GM19397 (cell line): Measurements from ENCODE around the gene RFLNA.

Experiments
- ATAC-seq: cut with Tn5 transposase; IDR thresholded peaks from one replicate; pipeline ENCODE4 v1.9.1; 2021; ENCODE audit warnings: mild to moderate bottlenecking, moderate library complexity; ENCODE audit not compliant: unreplicated experiment

Gene RFLNA

DNA sequence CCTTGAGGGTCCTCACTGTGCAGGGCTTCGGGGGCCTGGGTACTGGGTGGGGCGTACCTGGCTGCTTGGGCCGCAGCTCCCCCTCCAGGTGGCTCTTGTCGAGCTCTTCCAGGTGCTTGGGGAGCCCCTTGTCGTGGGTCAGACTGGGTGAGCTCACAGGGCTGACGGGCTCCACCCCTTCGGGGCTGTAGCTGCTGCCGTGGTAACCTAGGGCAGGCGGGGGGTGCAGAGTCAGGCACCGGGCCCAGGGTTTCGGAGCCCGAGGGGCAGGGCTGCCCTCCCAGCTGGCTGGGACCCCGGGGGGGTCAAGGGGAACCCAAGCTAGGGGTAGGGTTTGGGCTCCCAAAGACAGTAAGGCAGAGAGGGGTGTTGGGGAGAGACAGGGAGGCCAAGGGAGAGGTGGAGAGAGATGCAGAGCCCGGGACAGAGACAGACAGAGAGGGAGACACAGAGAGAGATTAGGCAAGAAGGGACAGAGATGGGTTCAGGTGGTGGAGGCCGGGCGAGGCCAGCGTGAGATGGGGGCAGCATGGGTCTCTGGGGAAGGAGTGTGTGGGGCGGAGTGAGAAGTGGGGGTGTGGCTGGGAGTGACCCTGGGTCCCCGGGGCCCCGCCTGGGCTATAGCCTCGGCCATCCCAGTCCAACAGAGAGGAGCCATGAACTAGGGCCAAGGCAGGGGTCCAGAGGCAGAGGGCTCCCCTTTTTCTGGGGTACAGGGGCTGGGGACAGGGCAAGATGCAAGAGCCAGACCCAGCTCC lies 40.7 kb downstream of the RFLNA start:
- no peak for ATAC-seq

DNA sequence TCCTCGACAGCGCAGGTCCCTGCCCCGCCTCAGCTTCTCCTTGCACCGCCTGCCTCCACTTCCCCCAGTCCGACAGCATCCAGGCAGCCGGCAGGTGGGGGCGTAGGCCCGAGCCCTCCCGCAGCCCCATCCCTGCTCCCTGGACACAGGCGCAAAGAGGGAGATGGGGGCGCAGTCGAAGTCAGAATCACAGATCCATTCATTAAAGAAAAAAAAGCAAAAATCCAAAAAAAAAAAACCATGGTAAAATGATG lies 41.2 kb downstream of the RFLNA start:
- no peak for ATAC-seq

DNA sequence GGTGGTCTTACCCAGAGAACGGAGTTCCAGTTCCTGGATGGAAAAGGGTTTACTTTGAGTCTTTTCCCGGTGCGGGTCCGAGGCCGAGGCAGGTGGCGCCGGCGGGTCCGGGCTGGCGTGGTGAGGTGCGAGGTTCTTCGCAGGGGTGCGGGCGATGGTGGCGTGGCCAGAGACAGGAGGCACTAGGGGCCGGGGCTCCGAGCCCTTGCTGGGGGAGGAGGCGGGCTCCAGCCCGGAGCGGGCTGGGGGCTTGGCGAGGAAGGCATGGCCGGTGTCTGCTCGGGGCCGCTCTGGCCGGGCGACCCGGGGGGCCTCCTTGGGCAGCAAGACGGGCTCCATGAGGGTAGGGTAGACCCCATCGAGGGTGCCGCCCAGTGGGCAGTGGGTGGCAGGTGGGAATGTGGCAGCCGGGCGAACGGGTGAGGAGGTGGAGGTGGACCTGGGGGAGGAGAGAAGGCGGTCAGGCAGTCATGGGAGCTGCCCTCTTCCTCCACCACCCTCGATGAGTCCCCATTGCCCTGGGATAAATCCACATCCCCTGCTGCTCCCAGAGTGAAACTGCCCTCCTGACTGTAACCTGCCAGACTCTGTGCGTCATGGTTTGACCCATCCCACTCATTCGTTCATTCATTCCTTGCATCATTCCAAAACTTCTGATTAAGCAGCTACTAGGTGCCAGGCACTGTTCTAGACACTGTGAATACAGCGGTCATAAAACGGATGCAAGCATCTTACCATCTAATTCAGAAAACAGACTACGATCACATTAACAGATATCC lies 42.0 kb downstream of the RFLNA start:
- ATAC-seq, result no peak

DNA sequence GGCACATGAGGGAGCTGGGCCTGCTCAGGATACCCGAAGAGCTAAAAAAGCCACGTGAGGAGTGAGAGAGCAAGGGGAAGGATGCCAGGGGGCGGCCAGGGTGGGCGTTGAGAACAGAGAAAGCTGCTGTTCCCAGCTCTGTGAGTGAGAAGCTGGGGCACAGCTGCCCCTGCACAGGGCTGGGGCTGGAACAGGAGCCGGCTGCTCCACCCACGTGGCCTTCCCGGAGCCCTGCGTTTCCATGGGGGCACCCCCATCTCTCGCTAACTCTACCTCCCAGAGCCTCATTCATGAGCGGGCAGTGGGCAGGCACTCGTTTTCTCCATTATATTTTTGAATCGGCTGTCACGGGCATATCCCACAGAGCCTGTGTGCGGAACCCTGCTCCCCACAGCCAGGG lies 42.7 kb downstream of the RFLNA start:
- ATAC-seq, result no peak

DNA sequence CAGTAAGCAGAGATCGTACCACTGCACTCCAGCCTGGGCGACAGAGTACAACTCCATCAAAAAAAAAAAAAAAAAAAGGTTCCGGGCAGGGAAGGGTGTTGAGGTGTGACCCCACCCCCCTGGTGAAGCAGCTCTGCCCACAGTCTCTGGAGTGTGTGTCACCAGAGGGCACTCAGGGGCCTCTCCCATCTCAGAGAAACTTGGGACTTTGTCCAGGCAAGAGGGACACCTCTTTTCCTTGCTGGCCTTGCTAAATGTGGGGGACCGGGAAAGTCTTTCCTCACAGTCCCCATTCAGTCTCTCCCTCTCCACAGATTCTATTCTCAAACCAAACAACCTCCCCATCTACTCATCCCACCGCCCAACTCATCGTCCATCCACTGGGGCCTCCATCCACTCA lies 43.6 kb downstream of the RFLNA start:
- ATAC-seq, result no peak

DNA sequence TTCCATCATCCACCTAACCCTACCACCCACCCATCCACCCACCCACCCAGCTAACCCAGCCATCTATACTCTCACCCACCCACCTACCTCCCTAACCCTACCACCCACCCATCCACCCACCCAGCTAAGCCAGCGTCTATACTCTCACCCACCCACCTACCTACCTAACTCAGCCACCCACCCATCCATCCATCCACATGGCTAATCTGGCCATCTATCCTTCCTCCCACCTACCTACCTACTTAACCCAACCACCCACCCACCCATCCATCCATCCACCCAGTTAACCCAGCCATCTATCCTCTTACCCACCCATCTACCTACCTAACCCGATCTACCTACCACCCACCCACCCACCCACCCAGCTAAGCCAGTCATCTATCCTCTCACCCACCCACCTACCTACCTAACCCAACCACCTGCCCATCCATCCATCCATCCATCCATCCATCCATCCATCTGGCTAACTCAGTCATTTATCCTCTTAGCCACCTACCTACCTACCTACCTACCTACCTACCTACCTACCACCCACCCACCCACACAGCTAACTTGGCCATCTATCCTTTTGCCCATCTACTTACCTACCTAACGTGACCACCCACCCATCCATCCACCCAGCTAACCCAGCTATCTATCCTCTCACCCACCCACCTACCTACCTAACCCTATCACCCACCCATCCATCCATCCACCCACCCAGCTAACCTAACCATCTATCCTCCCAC lies 44.1 kb downstream of the RFLNA start:
- ATAC-seq, result no peak

DNA sequence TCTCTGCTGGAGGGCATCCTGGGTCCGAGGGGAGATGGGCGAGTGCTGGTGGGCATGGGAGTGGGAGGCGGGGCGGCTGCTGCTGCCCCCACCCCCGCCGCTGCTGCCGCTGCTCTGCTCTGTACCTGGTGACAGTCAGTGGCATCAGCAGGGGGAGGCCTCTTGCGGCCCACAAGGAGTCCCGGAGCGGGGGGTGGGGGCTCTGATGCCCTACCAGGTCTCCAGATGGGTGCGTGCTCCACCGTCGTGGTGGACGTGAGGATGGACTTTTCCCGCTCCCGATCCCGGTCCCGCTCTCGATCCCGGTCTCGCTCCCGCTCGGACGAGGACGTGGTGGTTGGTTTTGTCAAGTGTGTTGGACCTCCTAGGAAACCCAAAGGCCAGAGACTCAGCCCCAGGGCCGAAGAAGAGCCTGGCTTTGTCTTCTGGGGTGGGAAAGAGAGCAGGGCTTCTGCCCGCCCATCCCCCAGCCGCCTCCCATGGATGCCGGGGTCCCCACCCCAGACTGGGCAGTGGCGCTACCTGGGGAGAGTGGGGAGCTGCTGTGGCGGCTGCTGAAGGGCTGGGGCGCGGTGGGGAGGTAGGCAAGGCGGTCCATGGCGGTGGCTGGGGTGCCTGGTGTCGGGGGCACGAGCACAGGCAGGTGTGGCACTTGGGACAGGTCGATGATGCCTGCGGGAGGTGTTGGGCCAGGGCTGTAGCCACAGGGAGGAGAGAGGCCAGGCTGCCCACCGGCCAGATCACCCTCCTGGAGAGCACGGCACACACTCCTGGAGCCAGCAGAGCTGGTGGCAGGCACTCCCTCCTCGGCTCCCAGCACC lies 45.4 kb downstream of the RFLNA start:
- ATAC-seq, result no peak

DNA sequence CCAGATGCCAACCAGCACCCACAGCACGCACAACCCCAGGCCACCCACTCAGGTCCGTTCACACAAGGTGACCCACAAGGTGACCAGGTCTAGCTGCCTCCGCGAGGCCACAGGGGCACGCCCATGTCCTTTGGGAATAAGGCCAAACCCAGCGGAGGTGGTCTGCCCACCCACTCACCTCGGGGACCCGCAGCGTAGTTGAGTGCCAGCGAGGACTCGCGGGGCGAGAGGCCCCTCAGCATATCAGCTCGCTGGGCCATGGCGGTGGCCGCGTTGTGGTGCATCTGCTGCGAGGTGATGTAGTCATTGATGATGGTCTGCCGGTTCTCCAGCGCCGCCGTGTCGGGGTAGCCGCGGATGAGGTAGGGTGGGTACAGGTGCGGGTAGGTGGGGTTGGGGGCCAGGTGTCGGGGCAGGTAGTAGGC lies 46.8 kb downstream of the RFLNA start:
- no peak for ATAC-seq

DNA sequence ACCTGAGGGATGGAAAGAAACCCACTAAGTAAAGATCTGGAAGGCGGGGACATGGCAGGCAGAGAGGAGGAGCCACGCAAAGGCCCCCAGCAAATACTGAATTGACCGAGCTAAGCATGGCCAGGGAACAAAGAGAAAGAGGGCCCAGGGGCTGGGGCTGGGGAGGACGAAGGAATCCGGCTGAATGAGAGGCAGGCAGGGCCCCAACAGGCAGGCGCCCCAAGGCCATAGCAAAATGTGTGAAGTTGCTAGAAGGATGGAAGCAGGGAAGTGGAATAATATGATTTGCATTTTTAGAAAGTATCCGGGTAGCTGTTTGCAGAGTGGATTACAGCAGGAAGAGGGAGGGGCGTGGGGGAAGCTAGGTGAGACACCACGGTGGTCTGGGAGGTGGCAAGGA lies 49.1 kb downstream of the RFLNA start:
- ATAC-seq, result no peak

DNA sequence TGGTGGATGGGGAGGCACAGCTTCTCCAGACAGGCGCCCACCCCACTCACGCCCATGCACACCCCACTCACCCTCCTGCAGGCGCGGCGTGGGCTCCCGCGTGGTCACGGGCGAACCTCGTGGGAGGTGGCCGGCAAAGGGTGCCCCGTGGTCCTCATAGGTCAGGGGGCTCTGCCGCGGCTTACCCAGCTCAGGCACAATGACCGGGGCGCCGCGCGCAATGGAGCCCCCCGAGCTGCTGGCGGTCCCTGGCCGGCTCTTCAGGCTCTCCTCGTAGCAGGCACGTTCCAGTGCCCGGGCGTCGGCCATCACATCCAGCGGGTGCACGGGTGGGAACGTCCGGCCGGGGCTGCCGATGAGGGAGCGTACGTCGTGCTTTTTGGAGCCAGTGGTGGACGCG lies 49.6 kb downstream of the RFLNA start:
- no peak for ATAC-seq

DNA sequence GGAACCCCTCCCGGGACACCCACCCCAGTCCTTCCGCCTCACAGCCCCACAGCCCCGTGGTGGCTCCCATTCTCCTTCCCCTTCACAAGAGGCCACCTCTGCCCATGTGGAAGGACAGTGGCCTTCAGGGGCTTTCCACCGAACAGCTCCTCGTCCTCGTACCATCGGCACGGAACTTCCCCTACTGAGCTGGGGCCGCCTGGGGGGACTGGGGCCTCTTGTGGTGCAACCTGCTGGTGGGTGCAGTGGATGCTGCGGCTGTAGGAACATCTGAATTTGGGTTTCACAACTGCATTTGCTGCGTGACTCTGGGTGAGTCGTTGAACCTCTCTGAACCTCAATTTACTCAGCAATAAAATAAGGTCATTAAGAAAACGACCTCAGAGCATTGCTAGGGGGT lies 50.9 kb downstream of the RFLNA start:
- ATAC-seq, result no peak

DNA sequence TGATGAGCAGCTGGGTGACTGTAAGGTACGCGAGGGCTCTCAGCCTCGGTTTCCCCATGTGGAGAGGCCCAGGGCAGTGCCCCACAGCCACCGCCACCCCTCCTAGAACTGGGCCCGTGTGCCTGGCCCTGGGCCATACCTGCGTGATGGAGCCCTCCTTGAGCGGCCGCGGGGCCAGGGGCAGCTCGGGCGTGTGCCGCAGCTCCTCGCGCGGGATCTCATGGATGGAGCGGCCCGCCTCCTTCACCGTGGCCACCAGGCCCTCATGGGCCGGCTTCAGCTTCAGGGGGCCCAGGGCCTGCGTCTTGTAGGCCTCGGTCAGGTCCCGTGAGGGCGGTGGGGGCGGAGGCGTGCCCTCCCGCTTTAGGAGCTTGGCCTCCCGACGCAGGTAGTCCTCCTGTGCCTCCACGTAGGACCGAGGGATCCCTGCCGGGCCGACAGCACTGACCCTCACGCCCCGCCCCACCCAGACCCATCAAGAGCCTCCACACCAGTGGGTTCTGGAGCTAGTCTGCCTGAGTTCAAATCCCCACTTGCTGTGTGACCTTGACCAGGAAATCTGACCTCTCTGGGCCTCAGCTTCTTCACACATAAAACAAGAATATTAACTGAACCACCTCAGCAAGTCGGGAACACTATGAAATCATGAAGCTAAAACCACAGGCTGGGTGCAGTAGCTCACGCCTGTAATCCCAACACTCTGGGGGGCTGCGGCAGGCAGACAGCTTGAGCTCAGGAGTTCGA lies 51.7 kb downstream of the RFLNA start:
- ATAC-seq, result no peak

DNA sequence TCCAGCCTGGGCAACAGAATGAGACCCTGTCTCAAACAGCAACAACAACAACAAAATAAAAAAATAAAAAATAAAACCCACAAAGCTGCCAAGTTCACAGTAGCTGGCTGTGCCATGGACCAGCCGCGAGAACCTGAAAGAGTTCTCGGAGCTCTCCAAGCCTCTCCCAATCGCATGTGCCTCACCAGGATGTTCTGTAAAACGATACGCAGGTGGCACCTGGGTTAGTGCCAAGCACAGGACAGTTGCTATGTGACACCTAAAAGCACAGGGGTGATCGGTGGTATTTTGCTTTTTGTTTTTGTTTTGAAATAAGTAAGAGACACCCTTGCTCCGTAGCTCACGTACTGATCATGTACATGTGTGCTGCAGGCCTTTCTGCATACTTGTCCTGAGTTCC lies 52.4 kb downstream of the RFLNA start:
- no peak for ATAC-seq

DNA sequence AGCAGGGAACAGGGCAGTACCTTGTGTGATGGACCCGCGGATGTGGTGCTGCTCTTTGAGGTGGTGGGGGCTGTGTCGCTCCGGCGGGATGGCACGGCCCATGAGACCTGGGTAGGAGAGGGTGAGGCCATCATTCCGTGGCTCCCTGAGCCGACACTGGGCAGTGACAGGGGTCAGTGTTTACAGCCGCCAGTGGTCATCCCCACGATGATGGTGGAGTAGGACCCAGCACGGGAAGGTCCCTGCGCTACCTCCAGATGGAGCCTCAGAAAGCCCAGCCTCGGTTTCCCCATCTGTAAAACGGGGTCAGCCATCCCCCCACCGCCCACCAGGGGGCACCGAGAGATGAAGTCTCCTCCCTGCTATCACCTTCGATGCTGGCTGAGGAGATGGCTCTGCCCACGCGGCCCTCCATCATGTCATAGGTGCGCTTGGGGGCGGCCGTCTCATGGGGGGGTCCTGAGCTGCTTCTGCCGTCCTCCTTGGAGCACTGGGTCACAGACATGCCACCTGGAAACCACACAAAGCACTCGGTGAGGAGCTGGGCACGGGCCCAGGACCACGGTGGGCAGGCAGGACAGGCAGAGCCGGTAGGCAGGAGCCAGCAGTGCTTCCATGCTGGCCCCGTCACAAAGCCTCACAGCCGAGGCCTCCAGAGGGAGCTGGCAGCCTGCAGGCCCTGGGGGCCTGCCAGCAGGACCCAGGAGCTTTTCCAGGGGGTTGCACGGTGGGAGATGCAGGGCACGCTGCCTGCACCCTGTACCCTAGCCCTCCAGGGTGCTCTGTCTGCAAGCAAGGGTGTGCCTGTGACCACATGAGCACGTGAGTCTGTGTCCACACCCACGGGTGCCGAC lies 53.1 kb downstream of the RFLNA start:
- no peak for ATAC-seq

DNA sequence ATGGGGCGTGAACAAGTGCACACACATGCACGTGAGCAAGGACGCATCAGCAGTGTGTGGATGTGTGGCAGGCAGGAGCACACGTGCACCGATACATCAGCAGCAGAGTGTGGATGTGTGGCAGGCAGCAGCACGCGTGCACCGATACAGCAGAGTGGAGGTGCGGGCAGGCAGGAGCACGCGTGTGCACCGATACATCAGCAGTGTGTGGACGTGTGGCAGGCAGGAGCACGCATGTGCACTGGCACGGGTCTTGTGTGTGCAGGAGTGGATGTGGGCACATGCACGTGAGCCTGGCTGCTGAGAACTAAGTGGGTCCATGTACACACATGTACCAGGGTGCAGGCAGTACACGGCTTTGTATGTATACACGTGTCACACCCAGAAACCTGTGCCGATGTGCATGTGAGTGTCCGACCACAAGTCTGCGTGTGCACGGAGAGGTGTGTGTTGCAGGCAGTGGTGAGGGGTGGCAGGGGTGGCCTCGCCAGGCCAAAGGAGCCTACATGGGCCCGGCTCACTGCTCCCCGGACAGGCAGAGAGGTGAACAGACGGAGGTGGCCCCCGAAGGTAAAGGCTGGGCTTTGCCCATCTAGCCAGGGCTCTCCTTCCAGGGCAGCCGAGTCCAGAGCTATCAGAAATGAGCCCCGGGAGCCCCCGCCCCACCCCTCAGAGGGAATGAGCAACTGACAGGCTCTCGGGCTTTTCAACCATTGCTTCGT lies 53.9 kb downstream of the RFLNA start:
- no peak for ATAC-seq

DNA sequence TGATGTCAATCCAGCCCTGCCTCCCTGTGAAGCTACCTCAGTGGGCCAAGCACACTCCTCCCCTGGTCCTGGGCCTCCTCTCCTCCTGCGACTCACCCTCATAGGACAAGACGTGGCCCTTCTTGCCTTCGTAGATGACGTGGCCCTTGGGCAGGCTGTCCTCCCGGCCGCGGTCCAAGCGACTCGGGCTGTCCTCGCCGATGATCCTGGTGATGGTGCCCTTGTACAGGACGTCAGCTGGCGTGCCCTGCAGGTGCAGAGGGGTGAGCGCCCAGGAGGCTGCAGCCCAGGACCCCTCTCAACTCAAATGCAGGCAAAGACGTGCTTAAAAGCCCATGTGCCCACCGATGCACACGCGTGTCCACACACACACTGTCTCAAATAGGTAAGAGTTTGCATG lies 55.6 kb downstream of the RFLNA start:
- ATAC-seq, result no peak

DNA sequence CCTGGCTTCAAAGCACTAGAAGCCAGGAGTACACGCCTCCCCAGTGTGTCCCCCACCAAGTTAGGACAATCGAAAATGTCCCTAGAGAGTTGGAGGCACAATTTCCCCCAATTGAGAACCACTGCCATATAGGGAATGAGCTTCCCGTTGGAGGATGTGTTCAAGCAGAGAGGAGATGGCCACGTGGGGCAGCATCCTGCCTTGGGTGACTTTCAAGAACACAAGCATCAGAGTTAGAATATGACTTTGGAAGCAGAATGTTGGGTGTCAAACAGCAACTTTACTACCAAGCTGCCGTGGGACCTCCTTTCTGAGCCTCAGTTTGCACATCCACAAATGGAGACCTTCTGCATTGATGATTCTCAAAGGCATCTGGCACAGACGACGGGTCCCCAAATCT lies 56.5 kb downstream of the RFLNA start:
- ATAC-seq, result no peak

DNA sequence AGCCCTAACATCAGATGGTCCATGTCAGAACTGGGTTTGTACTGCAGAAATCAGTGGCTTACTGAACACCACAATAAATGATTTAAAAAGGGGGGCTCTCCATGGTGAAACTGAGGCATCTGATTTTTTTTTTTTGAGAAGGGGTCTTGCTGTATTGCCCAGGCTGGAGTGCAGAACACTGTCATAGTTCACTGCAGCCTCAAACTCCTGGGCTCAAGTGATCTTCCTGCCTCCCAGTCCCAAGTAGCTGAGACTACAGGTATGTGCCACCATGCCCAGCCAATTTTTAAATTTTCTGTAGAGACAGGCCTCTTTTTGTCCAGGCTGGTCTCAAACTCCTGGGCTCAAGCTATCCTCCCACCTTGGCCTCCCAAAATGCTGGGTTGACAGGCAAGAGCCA lies 57.4 kb downstream of the RFLNA start:
- no peak for ATAC-seq

DNA sequence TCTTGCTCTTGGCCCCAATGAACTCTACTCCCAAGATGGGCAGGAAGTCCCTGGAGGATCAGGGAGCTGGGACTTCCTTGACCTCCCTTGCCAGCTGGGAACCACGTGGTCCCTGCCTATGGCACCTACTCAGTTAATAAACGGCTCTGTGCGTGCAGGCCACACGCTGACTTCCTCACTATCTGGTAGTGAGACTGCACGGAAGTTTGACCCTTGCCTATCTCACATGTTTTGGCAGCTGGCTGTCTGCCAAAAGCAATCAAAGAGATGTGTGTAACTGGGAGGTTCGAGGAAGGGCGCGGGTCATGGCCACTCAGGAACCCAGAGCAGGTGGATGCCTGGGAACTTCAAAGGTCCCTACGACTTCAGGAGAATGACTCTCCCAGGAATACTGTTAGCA lies 57.9 kb downstream of the RFLNA start:
- no peak for ATAC-seq
